ENCODE results near the gene SHANK1.

Gene SHANK1

DNA sequence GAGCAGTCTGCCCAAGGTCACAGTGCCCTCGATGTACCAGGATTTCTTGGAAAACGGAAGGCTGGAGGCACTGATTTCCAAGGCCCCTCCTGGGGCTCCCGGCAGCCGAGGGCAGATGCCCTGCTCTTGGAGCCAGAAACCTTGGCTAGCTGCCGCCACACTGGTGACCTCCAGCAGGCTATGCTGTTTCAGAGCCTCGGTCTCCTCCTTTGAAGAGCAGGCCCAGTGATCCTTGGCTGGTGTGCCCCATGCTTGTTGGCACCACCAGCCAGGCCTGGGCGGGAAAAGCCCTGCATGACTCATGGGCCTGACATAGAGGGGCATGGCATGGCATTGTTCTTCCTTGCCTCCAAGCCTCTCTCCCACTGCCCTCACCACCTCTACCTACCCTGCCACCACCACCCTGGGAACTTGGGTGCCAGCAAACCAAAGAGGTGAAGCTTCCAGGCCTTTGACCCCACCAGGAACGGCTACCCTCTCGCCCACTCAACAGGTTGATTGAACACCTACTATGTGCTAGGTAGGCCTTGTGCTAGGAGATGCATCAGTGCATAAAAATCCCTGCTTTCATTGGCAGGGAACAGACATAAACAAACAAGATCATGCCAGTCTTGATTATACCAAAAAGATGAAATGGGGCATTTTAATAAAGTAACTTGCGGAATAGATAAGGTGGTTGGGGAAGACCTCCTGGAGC, 2.0 kb upstream of the SHANK1 start:
- H3K4me1 Mint-ChIP-seq = peaks cover 56% of the 10 kb centered on the region
- H3K4me3 Mint-ChIP-seq = no peak overlapping the region
- no peaks in the 10 kb centered on the region for H3K9me3 Mint-ChIP-seq
- ATAC-seq = no peak
- peaks cover 50% of the 10 kb centered on the region for H3K27me3 Mint-ChIP-seq
- no peak overlapping the region for H3K27ac Mint-ChIP-seq
- DNase-seq = no peak

DNA sequence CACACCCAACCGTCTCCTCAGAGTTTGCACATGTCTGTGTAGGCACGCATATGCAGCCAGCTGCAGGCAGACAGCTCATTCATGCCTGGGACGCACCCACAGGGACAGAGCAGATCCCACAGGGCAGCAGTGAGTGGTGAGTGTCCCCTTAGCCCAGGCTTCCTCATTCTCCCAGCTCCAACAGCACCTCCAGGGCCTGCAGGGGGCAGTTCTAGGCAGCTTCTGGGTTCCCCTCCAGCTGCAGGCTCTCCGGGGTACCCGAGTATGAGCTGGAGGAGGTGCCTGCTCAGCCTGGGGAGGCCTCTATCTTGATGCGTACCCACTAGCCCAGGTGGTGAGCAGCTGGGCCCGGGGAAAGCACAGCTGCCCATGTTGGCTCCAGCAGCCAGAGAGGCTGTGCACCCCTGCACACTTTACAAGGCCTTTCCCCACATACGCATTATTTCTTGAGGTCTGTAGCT, 1.3 kb upstream of the SHANK1 start:
- ATAC-seq = no peak
- Mint-ChIP-seq H3K4me1 (peaks cover 50% of the 10 kb centered on the region), H3K9me3 (no peaks in the 10 kb centered on the region), H3K27ac (no peak overlapping the region), H3K27me3 (peaks cover 50% of the 10 kb centered on the region), H3K4me3 (no peak overlapping the region)
- DNase-seq = no peak

DNA sequence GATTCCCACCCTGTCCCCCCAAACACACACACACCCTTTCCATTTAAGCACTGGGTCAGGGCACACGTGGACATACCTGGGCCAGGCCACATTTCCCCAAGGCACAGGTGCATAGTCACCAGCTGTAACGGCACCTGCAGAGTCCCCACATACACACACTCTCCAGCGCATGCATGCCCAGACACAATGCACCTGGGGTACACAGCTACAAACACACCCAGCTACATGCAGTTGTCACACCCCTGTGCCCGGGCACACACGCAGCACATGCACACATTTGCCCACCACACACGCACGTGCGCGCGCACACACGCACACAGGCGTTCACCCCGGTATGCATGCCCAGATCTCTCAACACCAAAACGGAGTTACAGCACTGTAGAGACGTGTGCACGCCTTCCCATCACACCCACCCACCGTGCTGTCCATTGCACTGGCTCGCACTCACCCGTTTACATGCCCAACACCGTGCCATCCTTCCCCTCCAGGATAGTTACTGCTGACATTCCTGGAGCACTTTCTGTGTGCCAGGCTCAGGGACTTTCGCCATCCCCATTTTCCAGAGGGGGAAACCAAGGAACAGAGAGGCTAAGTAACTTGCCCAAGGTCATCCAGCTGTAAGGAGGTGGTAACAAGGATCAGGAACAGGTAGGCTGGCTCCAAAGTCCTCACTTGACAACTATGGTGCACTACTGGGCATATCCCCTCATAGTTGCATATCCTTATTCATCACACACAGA, 749 bp upstream of the SHANK1 start:
- H3K27ac Mint-ChIP-seq = no peak overlapping the region
- no peak for ATAC-seq
- peaks cover 44% of the 10 kb centered on the region for H3K4me1 Mint-ChIP-seq
- H3K9me3 Mint-ChIP-seq = no peaks in the 10 kb centered on the region
- H3K4me3 Mint-ChIP-seq = peak overlapping the region; percentile 40 to 48
- no peak for DNase-seq
- peaks cover 50% of the 10 kb centered on the region for H3K27me3 Mint-ChIP-seq

DNA sequence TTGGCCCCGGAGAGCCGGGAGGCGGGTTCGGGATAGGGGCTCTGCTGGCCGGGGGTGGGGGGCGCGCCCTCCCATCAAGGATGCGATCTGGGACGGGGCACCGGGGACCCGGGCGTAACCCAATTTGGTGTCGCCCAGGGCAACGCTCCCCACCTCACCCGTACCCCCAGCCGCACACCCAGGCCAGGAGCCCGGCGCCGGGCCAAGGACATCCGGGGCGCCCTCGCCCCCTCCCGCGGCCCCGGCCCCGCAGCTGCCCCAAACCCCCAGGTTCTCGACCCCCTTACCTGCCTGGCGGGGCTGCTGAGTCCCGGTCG, 525 bp downstream of the SHANK1 start:
- Mint-ChIP-seq H3K9me3 (no peaks in the 10 kb centered on the region), H3K4me1 (peaks cover 41% of the 10 kb centered on the region), H3K27ac (no peak overlapping the region), H3K27me3 (peaks cover 50% of the 10 kb centered on the region), H3K4me3 (no peak overlapping the region)
- DNase-seq = no peak
- ATAC-seq = peak; percentile 42

DNA sequence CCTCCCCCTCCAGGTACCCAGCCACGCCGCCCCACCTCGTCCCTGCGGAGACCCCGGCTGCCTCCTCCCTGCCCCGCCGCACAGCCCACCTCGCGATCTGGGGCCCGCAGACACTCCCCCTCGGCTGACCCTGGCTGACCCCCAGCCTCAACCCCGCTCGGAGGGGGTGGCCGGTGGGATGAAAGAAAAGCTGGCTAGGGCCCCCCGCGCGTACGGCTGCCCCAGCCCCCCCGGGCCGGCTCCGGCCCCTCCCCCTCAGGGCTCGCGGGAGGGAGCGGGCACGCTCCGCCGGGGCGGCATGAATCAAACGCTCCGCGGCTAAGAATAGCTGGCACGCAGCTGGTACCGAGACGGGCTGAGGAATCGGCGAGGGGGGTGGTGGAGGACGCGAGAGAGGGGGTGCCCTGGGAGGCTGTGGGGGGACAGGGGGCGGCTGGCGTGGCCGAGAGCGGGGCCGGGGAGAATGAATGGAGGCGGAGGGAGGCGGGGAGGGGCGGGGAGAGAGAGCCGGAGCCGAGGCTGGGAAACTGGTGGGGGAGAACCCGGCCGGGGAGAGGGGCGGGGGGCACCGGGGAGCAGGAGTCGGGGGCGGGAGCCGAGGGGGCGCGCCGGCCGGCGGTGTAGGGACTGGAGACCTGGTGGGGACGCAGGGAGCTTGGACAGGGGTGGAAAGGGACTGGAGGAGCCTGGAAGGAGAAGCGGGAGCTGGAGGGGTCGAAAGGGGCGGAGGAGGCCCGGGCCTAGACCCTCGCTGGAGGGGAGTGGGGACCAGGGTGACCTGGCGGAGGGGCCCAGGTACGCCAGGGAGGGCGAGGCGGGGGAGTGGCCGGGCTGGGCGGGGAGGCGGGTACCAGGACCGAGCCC, 1.1 kb downstream of the SHANK1 start:
- DNase-seq (no peak), ATAC-seq (peak; percentile 37)
- Mint-ChIP-seq H3K9me3 (no peaks in the 10 kb centered on the region), H3K4me3 (peak overlapping the region; percentile 71 to 75), H3K27ac (peak overlapping the region in 1 of 2 donors; percentile 47), H3K4me1 (peaks cover 41% of the 10 kb centered on the region), H3K27me3 (peaks cover 44% of the 10 kb centered on the region)

DNA sequence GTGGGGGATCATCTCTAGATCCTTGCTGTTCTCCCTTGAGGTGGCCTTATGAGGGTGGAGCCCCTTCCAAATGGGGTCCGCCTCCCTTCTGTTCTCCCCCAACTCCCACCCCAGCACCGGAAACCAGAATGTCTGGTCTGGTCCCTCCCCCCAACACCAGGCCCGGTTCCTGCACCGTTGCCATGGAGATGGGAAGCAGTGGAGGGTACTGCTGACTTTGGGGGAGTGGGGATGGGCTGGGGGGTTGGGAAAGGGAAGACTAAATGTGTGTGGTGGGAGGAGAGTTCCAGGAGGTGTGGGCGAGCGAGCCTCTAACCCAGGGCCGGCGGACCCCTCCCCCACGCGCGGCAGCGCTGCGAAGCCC, 1.7 kb downstream of the SHANK1 start:
- Mint-ChIP-seq H3K4me1 (peaks cover 41% of the 10 kb centered on the region), H3K9me3 (no peaks in the 10 kb centered on the region), H3K27me3 (peaks cover 38% of the 10 kb centered on the region), H3K4me3 (peak overlapping the region; percentile 43 to 54), H3K27ac (no peak overlapping the region)
- ATAC-seq (no peak), DNase-seq (no peak)

DNA sequence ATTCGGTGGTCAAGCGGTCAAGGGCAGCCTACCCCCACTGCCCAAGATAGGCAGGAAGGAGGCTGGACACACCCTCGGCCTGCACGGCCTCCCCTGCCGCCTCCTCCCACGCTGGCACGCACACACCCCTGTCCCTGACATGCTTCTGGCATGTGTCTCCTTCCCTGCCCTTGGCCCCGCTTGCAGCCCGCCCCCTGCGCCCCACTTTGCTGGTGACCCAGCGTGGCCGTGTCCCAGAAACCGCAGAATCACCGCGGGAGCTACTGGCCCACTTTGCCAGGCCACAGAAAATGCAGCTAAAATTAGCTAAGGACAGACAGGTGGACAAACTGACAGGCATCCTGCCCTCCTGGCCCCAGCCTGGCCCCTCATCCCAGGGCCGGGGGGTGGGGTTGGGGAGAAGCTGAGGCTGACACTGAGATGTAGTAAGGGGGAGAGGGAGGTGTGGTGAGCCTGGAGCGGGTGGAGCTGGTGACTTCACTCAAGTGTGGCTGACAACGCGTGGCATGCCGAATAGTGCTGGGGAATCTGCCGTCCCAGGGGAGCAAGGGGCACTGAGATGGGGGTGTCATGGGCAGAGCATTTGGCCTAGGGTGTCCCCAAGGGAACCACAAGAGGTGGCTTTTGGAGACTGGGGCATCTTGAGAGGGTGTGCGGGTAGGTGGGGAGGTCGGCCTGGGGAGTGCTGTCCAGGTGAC, 2.4 kb downstream of the SHANK1 start:
- Mint-ChIP-seq H3K4me3 (peak overlapping the region; percentile 43 to 54), H3K27ac (no peak overlapping the region), H3K27me3 (peaks cover 31% of the 10 kb centered on the region), H3K4me1 (peaks cover 43% of the 10 kb centered on the region), H3K9me3 (no peaks in the 10 kb centered on the region)
- DNase-seq = no peak
- ATAC-seq = no peak

DNA sequence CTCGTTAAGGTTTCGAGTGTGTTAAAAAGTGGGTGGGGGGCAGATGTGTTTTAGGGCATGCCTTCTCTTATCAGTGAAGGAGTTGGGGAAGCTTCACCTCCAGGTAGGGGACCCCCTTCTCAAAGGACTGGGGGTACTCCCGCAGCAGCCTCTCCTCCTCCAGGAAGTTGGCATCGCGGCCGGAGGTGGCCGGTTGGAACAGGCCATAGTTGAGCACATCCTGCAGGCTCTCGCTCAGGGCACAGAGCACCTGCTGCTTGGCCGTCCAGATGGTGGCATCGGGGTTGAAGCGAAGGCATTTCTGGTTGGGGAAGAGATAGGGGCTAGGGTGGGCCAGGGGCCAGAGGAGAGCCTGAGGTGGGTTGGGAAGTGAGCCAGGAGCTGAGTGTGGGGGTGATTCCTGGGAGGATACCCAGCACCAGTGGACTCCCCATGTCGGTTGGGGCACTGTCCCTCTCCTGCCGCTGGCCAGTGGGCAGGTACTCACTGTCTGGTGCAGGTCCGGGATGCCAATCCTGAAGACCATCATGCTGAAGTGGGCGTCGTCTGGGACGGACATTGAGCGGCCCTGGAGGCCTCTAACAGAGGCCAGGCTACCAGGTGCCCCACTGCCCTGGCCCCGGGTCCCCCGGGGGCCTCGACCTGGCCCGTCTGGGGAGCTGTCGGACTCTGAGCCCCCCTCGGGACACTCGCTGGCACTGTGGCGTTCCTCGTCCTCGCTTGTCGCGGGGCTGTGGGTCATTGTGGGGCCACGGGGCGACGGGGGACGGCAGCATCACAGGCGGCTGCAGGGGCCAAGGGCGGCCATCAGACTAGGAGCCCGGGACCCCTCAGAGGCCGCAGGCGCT, 3.2 kb downstream of the SHANK1 start:
- Mint-ChIP-seq H3K9me3 (no peaks in the 10 kb centered on the region), H3K27me3 (peaks cover 24% of the 10 kb centered on the region), H3K4me1 (peaks cover 45% of the 10 kb centered on the region), H3K4me3 (no peak overlapping the region), H3K27ac (no peak overlapping the region)
- no peak for ATAC-seq
- DNase-seq = no peak

DNA sequence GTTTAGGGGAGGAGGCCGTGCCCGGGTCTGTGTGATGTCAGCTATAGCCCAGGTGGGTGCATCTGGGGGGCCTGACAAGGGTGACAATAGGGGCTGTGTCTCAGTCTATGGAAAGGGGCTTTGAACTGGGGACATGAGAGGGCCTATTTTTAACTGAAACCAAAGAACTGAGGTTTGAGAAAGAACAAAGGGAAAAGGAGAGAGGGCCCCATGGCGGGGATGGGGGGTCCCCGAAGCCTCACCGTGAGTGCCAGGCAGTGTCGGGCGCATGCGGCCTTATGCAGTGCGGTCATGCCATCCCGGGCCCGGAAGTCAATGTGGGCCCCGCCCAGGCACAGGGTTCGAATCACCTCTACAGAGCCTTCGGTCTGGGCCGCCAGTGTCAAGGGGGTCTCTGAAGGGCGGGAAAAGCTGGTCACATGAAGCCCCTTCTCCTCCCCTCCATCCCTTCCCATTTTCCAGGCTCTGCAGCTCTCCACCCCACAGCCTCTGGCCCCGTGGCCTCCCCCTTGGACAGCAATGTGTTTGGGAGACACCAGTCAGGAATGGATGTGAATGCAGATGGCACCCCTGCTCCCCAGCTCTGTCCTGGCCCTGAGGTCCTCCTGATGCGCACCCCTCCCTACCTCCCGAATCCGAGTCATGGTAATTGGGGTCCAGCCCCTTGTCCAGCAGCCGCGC, 5.9 kb downstream of the SHANK1 start:
- no peaks in the 10 kb centered on the region for H3K9me3 Mint-ChIP-seq
- peaks cover 32% of the 10 kb centered on the region for H3K4me1 Mint-ChIP-seq
- no peak for DNase-seq
- peaks cover 9% of the 10 kb centered on the region for H3K27me3 Mint-ChIP-seq
- H3K4me3 Mint-ChIP-seq = peak overlapping the region in 1 of 2 donors; percentile 60
- ATAC-seq = peak; percentile 57
- peak overlapping the region; percentile 0 to 16 for H3K27ac Mint-ChIP-seq

DNA sequence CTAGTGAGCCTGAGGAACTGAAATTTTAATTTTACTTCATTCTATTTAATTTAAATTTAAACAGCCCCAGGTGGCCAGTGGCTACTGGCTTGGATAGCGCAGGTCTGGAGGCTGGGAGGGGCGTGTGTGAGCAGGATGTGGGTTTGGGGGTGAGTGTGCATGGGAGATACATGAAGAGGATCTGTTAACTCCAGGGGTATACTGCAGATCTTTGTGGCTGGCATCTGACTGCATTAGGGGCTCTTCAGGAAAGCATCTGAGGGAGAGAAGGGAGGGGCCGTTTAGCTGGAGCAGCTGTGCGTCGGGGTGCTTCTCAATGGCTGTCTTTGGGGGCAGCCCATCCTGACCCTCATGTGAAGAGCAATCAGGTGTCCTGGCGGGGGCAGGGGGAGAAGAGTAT, 6.8 kb downstream of the SHANK1 start:
- Mint-ChIP-seq H3K4me3 (peak overlapping the region; percentile 46 to 60), H3K9me3 (no peaks in the 10 kb centered on the region), H3K27ac (no peak overlapping the region), H3K4me1 (peaks cover 31% of the 10 kb centered on the region), H3K27me3 (peaks cover 9% of the 10 kb centered on the region)
- ATAC-seq (no peak), DNase-seq (no peak)

DNA sequence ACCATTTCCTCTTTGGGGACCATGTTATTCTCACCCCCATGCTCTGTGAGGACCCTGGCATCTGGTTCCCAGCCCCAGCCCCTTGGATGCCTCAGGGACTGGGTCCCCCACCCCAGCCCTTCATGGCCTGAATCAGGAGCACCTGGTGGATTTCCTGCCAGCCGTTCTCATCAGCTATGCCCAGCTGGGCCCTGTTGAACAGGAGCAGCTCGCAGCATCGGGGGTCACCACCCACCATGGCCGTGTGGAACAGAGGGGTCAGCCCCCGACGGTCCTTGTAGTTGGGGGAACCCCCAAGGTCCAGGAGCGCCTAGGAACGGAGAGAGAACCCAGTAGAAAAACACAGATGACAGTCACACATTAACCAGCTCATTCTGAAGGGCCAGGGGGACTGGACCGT, 7.8 kb downstream of the SHANK1 start:
- Mint-ChIP-seq H3K4me3 (no peak overlapping the region), H3K27ac (no peak overlapping the region), H3K27me3 (no peaks in the 10 kb centered on the region), H3K9me3 (no peaks in the 10 kb centered on the region), H3K4me1 (peaks cover 33% of the 10 kb centered on the region)
- DNase-seq (no peak), ATAC-seq (no peak)

DNA sequence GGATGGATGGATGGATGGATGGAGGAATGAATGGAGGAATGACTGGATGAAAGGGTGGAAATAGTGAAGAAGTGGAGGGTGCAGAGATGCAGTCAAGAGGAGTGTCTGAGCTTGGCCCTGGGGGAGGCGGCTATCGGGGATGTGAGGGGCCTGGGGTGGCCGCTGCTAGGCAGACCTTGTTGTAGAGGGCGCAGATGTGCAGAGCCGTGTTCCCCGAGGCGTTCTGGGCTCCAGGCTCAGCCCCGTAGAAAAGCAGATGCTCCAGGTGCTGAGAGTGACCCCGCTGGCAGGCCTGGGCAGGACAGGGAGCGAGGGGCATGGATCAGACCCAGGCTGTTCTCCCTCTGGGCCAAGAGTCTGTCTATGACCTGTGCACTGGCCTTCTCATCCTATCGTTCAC, 8.4 kb downstream of the SHANK1 start:
- H3K9me3 Mint-ChIP-seq = no peaks in the 10 kb centered on the region
- DNase-seq (no peak), ATAC-seq (no peak)
- H3K27ac Mint-ChIP-seq = no peak overlapping the region
- peaks cover 33% of the 10 kb centered on the region for H3K4me1 Mint-ChIP-seq
- no peak overlapping the region for H3K4me3 Mint-ChIP-seq
- no peaks in the 10 kb centered on the region for H3K27me3 Mint-ChIP-seq

DNA sequence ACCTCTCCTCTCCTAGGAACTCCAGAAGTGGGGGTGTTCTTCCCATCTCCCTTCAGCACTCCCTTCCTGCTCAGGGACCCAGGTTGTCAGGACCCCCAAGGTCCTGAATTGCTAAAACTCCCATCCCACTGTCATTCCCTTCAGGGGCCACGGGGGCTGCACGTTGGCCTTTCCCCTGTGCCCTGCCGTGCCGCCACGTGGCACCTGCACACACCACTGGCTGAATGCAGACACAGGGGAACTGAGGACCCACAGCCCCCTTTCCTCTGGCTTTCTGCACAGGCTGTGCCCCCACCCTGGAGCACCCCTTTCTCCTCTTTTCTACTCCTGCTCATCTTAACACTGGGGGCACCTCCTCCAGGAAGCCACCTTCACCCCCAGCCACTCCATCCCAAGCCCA, 9.0 kb downstream of the SHANK1 start:
- H3K9me3 Mint-ChIP-seq = no peaks in the 10 kb centered on the region
- H3K4me1 Mint-ChIP-seq = peaks cover 35% of the 10 kb centered on the region
- DNase-seq (no peak), ATAC-seq (no peak)
- H3K27ac Mint-ChIP-seq = no peak overlapping the region
- H3K4me3 Mint-ChIP-seq = no peak overlapping the region
- H3K27me3 Mint-ChIP-seq = no peaks in the 10 kb centered on the region

DNA sequence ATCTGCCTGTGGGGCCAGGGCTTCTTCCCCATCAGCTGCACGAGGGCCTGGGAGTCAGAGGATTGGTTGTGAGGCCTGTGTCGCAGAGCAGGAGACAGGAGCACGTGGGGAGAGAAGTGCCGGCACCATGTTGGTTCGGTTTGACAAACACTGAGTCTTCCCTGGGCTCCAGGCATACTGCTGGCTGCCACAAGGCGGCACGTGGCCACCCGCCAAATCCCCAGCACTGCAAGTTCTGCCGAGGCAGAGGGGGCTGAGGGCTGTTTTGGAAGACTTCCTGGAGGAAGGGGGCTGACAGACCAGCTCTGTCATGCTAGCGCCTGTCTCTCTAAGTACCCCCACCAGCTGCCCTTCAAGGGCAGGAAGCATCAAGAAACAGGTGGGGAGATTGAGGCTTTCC, 9.5 kb downstream of the SHANK1 start:
- no peak for DNase-seq
- Mint-ChIP-seq H3K9me3 (no peaks in the 10 kb centered on the region), H3K4me3 (no peak overlapping the region), H3K27me3 (no peaks in the 10 kb centered on the region), H3K4me1 (peaks cover 38% of the 10 kb centered on the region), H3K27ac (no peak overlapping the region)
- no peak for ATAC-seq
